GM12801 (cell line): ENCODE measurements around the gene PRKCA.

ENCODE experiments used
- TF ChIP-seq, protein P1 (sequence below): IDR thresholded peaks from one replicate; pipeline ENCODE4 v1.5.1; 2011; ENCODE audit warnings: control low read depth; ENCODE audit not compliant: insufficient read length; ENCODE audit errors: extremely low read depth

The PRKCA gene

GRCh38 chr17:66612993-66613392, 310.6 kb downstream of the PRKCA start:
- TF ChIP-seq, protein P1, sequence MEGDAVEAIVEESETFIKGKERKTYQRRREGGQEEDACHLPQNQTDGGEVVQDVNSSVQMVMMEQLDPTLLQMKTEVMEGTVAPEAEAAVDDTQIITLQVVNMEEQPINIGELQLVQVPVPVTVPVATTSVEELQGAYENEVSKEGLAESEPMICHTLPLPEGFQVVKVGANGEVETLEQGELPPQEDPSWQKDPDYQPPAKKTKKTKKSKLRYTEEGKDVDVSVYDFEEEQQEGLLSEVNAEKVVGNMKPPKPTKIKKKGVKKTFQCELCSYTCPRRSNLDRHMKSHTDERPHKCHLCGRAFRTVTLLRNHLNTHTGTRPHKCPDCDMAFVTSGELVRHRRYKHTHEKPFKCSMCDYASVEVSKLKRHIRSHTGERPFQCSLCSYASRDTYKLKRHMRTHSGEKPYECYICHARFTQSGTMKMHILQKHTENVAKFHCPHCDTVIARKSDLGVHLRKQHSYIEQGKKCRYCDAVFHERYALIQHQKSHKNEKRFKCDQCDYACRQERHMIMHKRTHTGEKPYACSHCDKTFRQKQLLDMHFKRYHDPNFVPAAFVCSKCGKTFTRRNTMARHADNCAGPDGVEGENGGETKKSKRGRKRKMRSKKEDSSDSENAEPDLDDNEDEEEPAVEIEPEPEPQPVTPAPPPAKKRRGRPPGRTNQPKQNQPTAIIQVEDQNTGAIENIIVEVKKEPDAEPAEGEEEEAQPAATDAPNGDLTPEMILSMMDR = no peak

GRCh38 chr17:66614469-66614868, 312.1 kb downstream of the PRKCA start:
- TF ChIP-seq, protein P1 = no peak

GRCh38 chr17:66619206-66619605, 316.8 kb downstream of the PRKCA start:
- TF ChIP-seq, protein P1 = no peak

DNA sequence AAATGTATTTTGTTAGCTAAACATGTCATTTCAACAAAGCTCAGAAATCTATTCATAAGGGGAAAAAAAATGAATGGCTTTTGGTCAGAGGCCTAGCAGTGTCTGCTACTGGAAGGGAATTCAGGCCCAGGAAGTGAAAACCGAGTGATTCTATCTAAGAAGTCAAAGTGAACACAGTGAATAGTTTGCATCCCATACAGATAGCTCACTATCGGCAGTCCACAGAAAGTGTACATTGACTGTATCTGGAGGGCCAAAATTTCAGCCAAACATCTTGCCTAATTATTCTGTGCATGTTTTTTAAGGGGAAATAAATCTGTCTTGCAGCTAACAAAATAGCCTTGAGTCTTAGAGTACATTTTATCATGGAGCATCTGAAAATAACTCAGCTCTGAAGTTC, 318.1 kb downstream of the PRKCA start:
- TF ChIP-seq, protein P1 = no peak

- TF ChIP-seq, protein P1 = no peak
Measured at GRCh38 chr17:66625311-66625767, 322.9 kb downstream of the PRKCA start.

DNA sequence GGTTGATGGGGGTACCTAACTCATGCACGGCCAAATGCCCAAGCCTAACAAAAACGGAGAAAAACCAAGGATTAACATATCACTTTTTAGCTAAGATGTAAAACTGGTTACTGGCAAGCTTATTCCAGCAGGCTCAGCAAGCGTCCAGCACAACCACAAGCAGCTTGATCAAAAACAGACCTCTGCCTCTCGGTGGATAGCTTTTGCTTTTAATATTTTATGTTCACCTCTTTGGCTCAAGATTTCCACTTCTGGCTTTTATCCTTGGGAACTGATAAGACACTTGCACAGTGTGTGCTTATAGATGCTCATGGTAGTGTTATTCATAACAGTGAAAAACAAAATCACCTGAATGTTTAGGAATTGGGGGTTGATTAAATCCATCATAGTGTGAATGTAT, 325.6 kb downstream of the PRKCA start:
- TF ChIP-seq, protein P1 = no peak

DNA sequence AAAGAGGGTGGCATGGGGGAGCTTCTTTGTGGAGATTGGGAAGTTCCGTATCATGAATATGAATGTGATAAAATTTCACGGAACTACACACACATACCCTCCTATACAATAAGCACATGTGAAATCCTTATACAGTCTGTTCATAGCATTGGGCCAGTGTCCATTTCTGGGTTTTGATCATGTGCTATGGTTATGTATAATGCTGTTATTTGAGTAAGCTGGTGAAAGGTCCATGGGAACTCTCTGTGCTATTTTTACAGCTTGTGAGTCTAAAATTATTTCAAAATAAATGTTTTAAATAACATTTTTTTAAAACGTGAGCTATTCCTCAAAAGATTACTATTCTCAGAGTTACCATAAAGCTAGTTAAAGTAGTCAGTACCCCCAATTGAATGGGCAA, 327.3 kb downstream of the PRKCA start:
- TF ChIP-seq, protein P1 = no peak

GRCh38 chr17:66630379-66630778, 328.0 kb downstream of the PRKCA start:
- TF ChIP-seq, protein P1 = no peak
